GM04503 (cell line): ENCODE results near the gene DNASE1L2.

Source experiments
- DNase-seq: peaks from one replicate; pipeline ENCODE4 v3.0.0-alpha.2; 2012; ENCODE audit warnings: low read depth

The DNASE1L2 gene

GRCh38 chr16:2270588-2271470 is 34.6 kb downstream of the DNASE1L2 start:
- DNase-seq = no peak

GRCh38 chr16:2271848-2272461 is 35.7 kb downstream of the DNASE1L2 start:
- no peak for DNase-seq

GRCh38 chr16:2273484-2273883 is 37.2 kb downstream of the DNASE1L2 start:
- DNase-seq = no peak

- no peak for DNase-seq
These were observed 37.7 kb downstream of the DNASE1L2 start for GRCh38 chr16:2273931-2274330.

- DNase-seq = no peak
These were observed 39.5 kb downstream of the DNASE1L2 start for GRCh38 chr16:2275476-2276367.

- no peak for DNase-seq
These were observed 40.3 kb downstream of the DNASE1L2 start for GRCh38 chr16:2276368-2277195.

GRCh38 chr16:2277466-2278271 is 41.4 kb downstream of the DNASE1L2 start:
- no peak for DNase-seq

- no peak for DNase-seq
These were observed 42.0 kb downstream of the DNASE1L2 start for GRCh38 chr16:2278272-2278608.

GRCh38 chr16:2278956-2279800 is 42.9 kb downstream of the DNASE1L2 start:
- no peak for DNase-seq

GRCh38 chr16:2280461-2280860 is 44.2 kb downstream of the DNASE1L2 start:
- DNase-seq = no peak

- DNase-seq = no peak
These were observed 44.8 kb downstream of the DNASE1L2 start for GRCh38 chr16:2280981-2281542.

GRCh38 chr16:2282262-2282661 is 46.0 kb downstream of the DNASE1L2 start:
- no peak for DNase-seq

GRCh38 chr16:2282866-2283555 is 46.8 kb downstream of the DNASE1L2 start:
- DNase-seq = no peak

- DNase-seq = no peak
These were observed 47.9 kb downstream of the DNASE1L2 start for GRCh38 chr16:2284001-2284770.

GRCh38 chr16:2284797-2285576 is 48.7 kb downstream of the DNASE1L2 start:
- no peak for DNase-seq

- DNase-seq = no peak
These were observed 49.5 kb downstream of the DNASE1L2 start for GRCh38 chr16:2285731-2286191.

- no peak for DNase-seq
These were observed 50.3 kb downstream of the DNASE1L2 start for GRCh38 chr16:2286550-2286949.
